Esophagus squamous epithelium (tissue), 5 donors: ENCODE data around the gene ZMPSTE24. TPM values are rescaled to one million over a fixed set of nuclear protein-coding genes. Genes with fewer than 3 reads are reported as not detected.
"Not testable (repeated sequence)": the region's sequence is repeated elsewhere in the genome, so short reads cannot be mapped to it uniquely, and the experiment has no call there.

Experiments used
- DNase-seq: peaks from one replicate; lab custom pipeline; 2025; lab: John Stamatoyannopoulos, UW
- H3K27ac ChIP-seq, 4 donors: fragments of 200-600 bp; sonication (generic); one replicate each; pipeline ENCODE4 v1.5.1; 2016 to 2019; ENCODE audit warnings: mild to moderate bottlenecking in 1 of 4
- H3K27me3 ChIP-seq, 4 donors: fragments of 200-600 bp; sonication (generic); 1 replicate in 3 of 4; 2 replicates in 1 of 4; pipeline versions ENCODE4 v1.5.1 to v1.6.0; 2017 to 2021; ENCODE audit warnings: antibody characterized with exemption in 1 of 4
- H3K36me3 ChIP-seq, 3 donors: fragments of 200-600 bp; sonication (generic); one replicate each; pipeline ENCODE4 v1.5.1; 2016 to 2019
- H3K4me1 ChIP-seq, 3 donors: fragments of 200-600 bp; sonication (generic); one replicate each; pipeline ENCODE4 v1.5.1; 2017 to 2019
- H3K4me3 ChIP-seq, 4 donors: fragments of 200-600 bp; sonication (generic); 1 replicate in 3 of 4; 2 replicates in 1 of 4; pipeline ENCODE4 v1.5.1; 2016 to 2019; ENCODE audit warnings: mild to moderate bottlenecking in 2 of 4, moderate library complexity in 1 of 4
- H3K9me3 ChIP-seq, 3 donors: fragments of 200-600 bp; sonication (generic); one replicate each; pipeline ENCODE4 v1.5.1; 2016 to 2019
- POLR2A ChIP-seq, 4 donors: fragments of 450-650 bp; IDR thresholded peaks; one replicate each; pipeline ENCODE4 v1.6.1; 2017; ENCODE audit warnings: antibody characterized with exemption in 4 of 4, mild to moderate bottlenecking in 4 of 4, moderate library complexity in 3 of 4
- WGBS, 2 donors: methylation state at CpG; one replicate each; pipeline ENCODE4 v1.1.5; 2018; 5-methylcytosine and 5-hydroxymethylcytosine counted together
- intact Hi-C: fragments of 100-400 bp; cut with DNase I; formaldehyde crosslinking; loops from one replicate; pipeline ENCODE4 v1.15.0; 2022
- total RNA-seq, 4 donors: library from RNA; depleted of rRNA; stranded (reverse); fragments of >200 nt; gene quantifications; one replicate each; pipeline ENCODE4 v1.1.0, GENCODE V29; 2016
- TF ChIP-seq, protein P1 (sequence below), 6 experiments: fragments of 450-650 bp in 4 of 6; fragments of 200-600 bp in 2 of 6; sonication (generic) in 2 of 6; IDR thresholded peaks; one replicate each; pipeline ENCODE4 v1.5.1; 2016 to 2019; ENCODE audit warnings: antibody characterized with exemption in 6 of 6, mild to moderate bottlenecking in 4 of 6, moderate library complexity in 4 of 6
- donor health status: DM: yes; HTN: yes; CAD: no.

The ZMPSTE24 gene
- total RNA-seq, 4 donors from 2014 or later, result 26.2 to 47.1 (median 39.0) TPM

DNA sequence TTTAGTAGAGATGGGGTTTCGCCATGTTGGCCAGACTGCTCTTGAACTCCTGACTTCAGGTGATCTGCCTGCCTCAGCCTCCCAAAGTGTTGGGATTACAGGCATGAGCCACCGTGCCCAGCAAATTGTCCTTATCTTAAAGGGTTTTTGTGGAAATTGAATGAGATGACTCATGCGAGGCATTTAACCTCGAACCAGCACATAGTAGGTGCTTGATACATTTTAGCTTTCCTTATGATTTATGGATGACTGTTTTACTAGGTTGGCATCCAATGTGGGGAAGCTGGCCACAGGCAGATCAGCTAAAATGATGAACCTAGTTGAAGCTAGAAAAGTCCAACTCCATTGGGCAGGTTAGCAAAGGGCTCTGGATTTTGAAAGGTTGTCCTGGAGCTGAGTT, 60.4 kb downstream of the ZMPSTE24 start:
- intact Hi-C loops, result no loop called here
- WGBS, 2 donors, result 76 to 79% methylated on average over 4 of the region's 4 CpGs
- Histone ChIP-seq H3K9me3 (no peaks in the 10 kb centered on the region), H3K27me3 (peaks cover 0 to 69% (median 9%) of the 10 kb centered on the region in 4 donors), H3K4me3 (no peak overlapping the region), H3K36me3 (no peaks in the 10 kb centered on the region), H3K4me1 (peaks cover 18 to 32% (median 26%) of the 10 kb centered on the region in 3 donors), H3K27ac (no peak overlapping the region)
- no peak for DNase-seq
- TF ChIP-seq, protein P1, sequence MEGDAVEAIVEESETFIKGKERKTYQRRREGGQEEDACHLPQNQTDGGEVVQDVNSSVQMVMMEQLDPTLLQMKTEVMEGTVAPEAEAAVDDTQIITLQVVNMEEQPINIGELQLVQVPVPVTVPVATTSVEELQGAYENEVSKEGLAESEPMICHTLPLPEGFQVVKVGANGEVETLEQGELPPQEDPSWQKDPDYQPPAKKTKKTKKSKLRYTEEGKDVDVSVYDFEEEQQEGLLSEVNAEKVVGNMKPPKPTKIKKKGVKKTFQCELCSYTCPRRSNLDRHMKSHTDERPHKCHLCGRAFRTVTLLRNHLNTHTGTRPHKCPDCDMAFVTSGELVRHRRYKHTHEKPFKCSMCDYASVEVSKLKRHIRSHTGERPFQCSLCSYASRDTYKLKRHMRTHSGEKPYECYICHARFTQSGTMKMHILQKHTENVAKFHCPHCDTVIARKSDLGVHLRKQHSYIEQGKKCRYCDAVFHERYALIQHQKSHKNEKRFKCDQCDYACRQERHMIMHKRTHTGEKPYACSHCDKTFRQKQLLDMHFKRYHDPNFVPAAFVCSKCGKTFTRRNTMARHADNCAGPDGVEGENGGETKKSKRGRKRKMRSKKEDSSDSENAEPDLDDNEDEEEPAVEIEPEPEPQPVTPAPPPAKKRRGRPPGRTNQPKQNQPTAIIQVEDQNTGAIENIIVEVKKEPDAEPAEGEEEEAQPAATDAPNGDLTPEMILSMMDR (IDR thresholded peaks at IDR 0.05), result no peak
- TF ChIP-seq POLR2A (IDR thresholded peaks at IDR 0.05), result no peak

DNA sequence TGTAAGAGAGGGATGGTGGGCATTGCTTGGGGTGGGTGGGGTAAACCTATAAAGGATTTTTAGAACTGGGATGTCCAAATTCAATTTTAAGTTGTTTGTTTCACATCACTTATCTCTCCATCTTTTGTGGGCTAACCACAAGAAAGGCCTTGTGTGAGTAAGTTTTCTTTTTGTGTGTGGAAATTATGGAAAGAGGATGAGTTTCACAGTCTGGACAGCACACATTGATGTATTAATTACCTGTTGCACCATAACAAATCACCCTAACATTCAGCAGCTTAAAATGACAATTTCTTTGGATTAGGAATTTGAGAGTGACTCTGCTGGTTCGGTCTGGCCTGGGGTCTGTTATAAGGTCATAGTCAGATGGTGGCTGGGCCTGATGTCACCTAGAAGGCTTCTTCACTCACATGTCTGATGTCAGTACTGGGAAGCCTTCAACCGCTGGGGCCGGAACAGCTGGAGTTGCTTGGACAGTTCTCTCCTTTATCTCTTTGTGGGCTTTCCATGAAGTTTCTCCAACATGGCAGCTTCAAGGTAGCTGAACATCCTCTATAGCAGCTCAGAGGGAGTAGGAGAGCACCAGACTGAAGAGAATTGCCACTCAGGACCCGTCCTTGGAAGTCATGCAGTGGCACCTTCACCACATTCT, 61.1 kb downstream of the ZMPSTE24 start:
- Histone ChIP-seq H3K36me3 (no peaks in the 10 kb centered on the region), H3K9me3 (no peaks in the 10 kb centered on the region), H3K27me3 (peaks cover 0 to 64% (median 9%) of the 10 kb centered on the region in 4 donors), H3K4me1 (peaks cover 18 to 32% (median 26%) of the 10 kb centered on the region in 3 donors), H3K4me3 (no peak overlapping the region), H3K27ac (no peak overlapping the region)
- WGBS, 2 donors, result 100% methylated on average over 4 of the region's 4 CpGs
- intact Hi-C loops, result no loop called here
- no peak for DNase-seq
- TF ChIP-seq POLR2A (IDR thresholded peaks at IDR 0.05), result no peak
- TF ChIP-seq, protein P1 (IDR thresholded peaks at IDR 0.05), result no peak

- DNase-seq, H3K36me3 ChIP-seq, intact Hi-C loops, H3K4me1 ChIP-seq, H3K4me3 ChIP-seq, H3K27ac ChIP-seq, H3K27me3 ChIP-seq, H3K9me3 ChIP-seq: not testable (repeated sequence)
- 30 to 86% methylated on average over 1 of the region's 1 CpG for WGBS, 2 donors
Observed at GRCh38 chr1:40331403-40331802, 73.4 kb downstream of the ZMPSTE24 start.

DNA sequence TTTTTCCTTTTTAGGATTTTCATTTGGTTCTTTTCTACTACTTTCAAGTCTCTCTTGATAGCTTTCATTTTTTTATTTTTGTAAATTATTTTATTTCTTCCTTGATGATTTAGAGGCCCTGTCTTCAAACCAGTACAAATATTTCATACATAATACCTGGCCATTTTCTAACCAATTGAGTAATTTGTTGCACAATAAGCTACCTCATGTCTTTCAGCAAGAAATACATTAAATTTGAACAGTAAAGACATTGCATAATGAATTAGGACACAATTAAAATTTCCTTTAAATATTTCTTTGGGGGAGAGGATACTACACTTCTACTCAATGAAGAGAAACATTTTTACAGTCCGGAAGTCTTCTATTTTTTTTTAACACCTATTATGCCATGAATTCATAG, 74.7 kb downstream of the ZMPSTE24 start:
- no peaks in the 10 kb centered on the region for H3K4me1 ChIP-seq

GRCh38 chr1:40337443-40337842, 79.4 kb downstream of the ZMPSTE24 start:
- intact Hi-C loops, result loop anchor here (5.0 kb wide), 2 partner anchors 185 to 255 kb away; no protein-coding TSS in a partner anchor
- WGBS, 2 donors, result 74% methylated on average over 8 of the region's 8 CpGs
- no peak overlapping the region for H3K4me3 ChIP-seq
- peaks cover 0 to 15% (median 0%) of the 10 kb centered on the region in 3 donors for H3K4me1 ChIP-seq
- DNase-seq, result no peak
- peaks cover 0 to 7% (median 0%) of the 10 kb centered on the region in 4 donors for H3K27me3 ChIP-seq
- H3K36me3 ChIP-seq, result no peaks in the 10 kb centered on the region
- no peaks in the 10 kb centered on the region for H3K9me3 ChIP-seq
- no peak overlapping the region for H3K27ac ChIP-seq
- no peak for TF ChIP-seq POLR2A (IDR thresholded peaks at IDR 0.05)
- TF ChIP-seq, protein P1 (IDR thresholded peaks at IDR 0.05), result no peak

More for the DNA sequence above, 74.7 kb downstream of the ZMPSTE24 start:
- DNase-seq, result no peak
- no peak overlapping the region for H3K27ac ChIP-seq
- peaks cover 0 to 8% (median 0%) of the 10 kb centered on the region in 4 donors for H3K27me3 ChIP-seq
- no peak overlapping the region for H3K4me3 ChIP-seq
- intact Hi-C loops, result no loop called here
- no peaks in the 10 kb centered on the region for H3K9me3 ChIP-seq
- 75 to 90% methylated on average over 1 of the region's 1 CpG for WGBS, 2 donors
- TF ChIP-seq POLR2A (IDR thresholded peaks at IDR 0.05), result no peak
- TF ChIP-seq, protein P1 (IDR thresholded peaks at IDR 0.05), result no peak
- H3K36me3 ChIP-seq, result no peaks in the 10 kb centered on the region
